ENCODE measurements around the gene MXD4. TPM values are rescaled to one million over a fixed set of nuclear protein-coding genes. Genes with fewer than 3 reads are reported as not detected.

The MXD4 gene
- total and polyA plus RNA-seq, 4 donors = 22.4 to 101 (median 74.6) TPM

- no peaks in the 10 kb centered on the region for H3K9me3 ChIP-seq (ENCODE audit: control insufficient read depth, insufficient read depth, low read length)
- H3K4me1 ChIP-seq (ENCODE audit: control insufficient read depth, insufficient read depth, low read length) = peaks cover 4% of the 10 kb centered on the region
- 69% methylated on average over 22 of the region's 27 CpGs for WGBS (ENCODE audit: insufficient coverage)
- H3K27ac ChIP-seq (ENCODE audit: low read depth, low read length) = no peak overlapping the region
- peaks cover 23% of the 10 kb centered on the region for H3K36me3 ChIP-seq (ENCODE audit: control insufficient read depth, insufficient read depth, low read length)
- DNase-seq (ENCODE audit: low read depth in 4 of 6, low spot score in 6 of 6) = no peak
- no peak overlapping the region for H3K4me3 ChIP-seq (ENCODE audit: low read depth, low read length)
- no peaks in the 10 kb centered on the region for H3K27me3 ChIP-seq (ENCODE audit: control insufficient read depth, insufficient read depth, low read length)
Measured at GRCh38 chr4:2285613-2286381, 23.9 kb upstream of the MXD4 start.

- no peaks in the 10 kb centered on the region for H3K9me3 ChIP-seq (ENCODE audit: control insufficient read depth, insufficient read depth, low read length)
- peaks cover 4% of the 10 kb centered on the region for H3K4me1 ChIP-seq (ENCODE audit: control insufficient read depth, insufficient read depth, low read length)
- H3K27me3 ChIP-seq (ENCODE audit: control insufficient read depth, insufficient read depth, low read length) = no peaks in the 10 kb centered on the region
- no peak overlapping the region for H3K27ac ChIP-seq (ENCODE audit: low read depth, low read length)
- 87% methylated on average over 15 of the region's 15 CpGs for WGBS (ENCODE audit: insufficient coverage)
- H3K4me3 ChIP-seq (ENCODE audit: low read depth, low read length) = no peak overlapping the region
- no peak for DNase-seq (ENCODE audit: low read depth in 4 of 6, low spot score in 6 of 6)
- peaks cover 23% of the 10 kb centered on the region for H3K36me3 ChIP-seq (ENCODE audit: control insufficient read depth, insufficient read depth, low read length)
Measured at GRCh38 chr4:2284934-2285612, 23.2 kb upstream of the MXD4 start.

- Histone ChIP-seq H3K9me3 (ENCODE audit: control insufficient read depth, insufficient read depth, low read length) (no peaks in the 10 kb centered on the region), H3K4me3 (ENCODE audit: low read depth, low read length) (no peak overlapping the region), H3K36me3 (ENCODE audit: control insufficient read depth, insufficient read depth, low read length) (peaks cover 16% of the 10 kb centered on the region), H3K27me3 (ENCODE audit: control insufficient read depth, insufficient read depth, low read length) (no peaks in the 10 kb centered on the region), H3K4me1 (ENCODE audit: control insufficient read depth, insufficient read depth, low read length) (peaks cover 4% of the 10 kb centered on the region), H3K27ac (ENCODE audit: low read depth, low read length) (no peak overlapping the region)
- WGBS (ENCODE audit: insufficient coverage) = 94% methylated on average over 17 of the region's 23 CpGs
- DNase-seq (ENCODE audit: low read depth in 4 of 6, low spot score in 6 of 6) = no peak
Measured at GRCh38 chr4:2284161-2284933, 22.4 kb upstream of the MXD4 start.

GRCh38 chr4:2283199-2283711 lies 21.3 kb upstream of the MXD4 start:
- no peak for DNase-seq (ENCODE audit: low read depth in 4 of 6, low spot score in 6 of 6)
- WGBS (ENCODE audit: insufficient coverage) = 98% methylated on average over 3 of the region's 3 CpGs
- Histone ChIP-seq H3K4me3 (ENCODE audit: low read depth, low read length) (no peak overlapping the region), H3K9me3 (ENCODE audit: control insufficient read depth, insufficient read depth, low read length) (no peaks in the 10 kb centered on the region), H3K36me3 (ENCODE audit: control insufficient read depth, insufficient read depth, low read length) (peaks cover 13% of the 10 kb centered on the region), H3K27me3 (ENCODE audit: control insufficient read depth, insufficient read depth, low read length) (no peaks in the 10 kb centered on the region), H3K4me1 (ENCODE audit: control insufficient read depth, insufficient read depth, low read length) (peaks cover 4% of the 10 kb centered on the region), H3K27ac (ENCODE audit: low read depth, low read length) (no peak overlapping the region)

GRCh38 chr4:2281575-2282343 lies 19.9 kb upstream of the MXD4 start:
- H3K27me3 ChIP-seq (ENCODE audit: control insufficient read depth, insufficient read depth, low read length) = no peaks in the 10 kb centered on the region
- no peak overlapping the region for H3K4me3 ChIP-seq (ENCODE audit: low read depth, low read length)
- H3K9me3 ChIP-seq (ENCODE audit: control insufficient read depth, insufficient read depth, low read length) = no peaks in the 10 kb centered on the region
- no peak overlapping the region for H3K27ac ChIP-seq (ENCODE audit: low read depth, low read length)
- peaks cover 12% of the 10 kb centered on the region for H3K36me3 ChIP-seq (ENCODE audit: control insufficient read depth, insufficient read depth, low read length)
- H3K4me1 ChIP-seq (ENCODE audit: control insufficient read depth, insufficient read depth, low read length) = peaks cover 4% of the 10 kb centered on the region
- WGBS (ENCODE audit: insufficient coverage) = 81% methylated on average over 10 of the region's 10 CpGs
- no peak for DNase-seq (ENCODE audit: low read depth in 4 of 6, low spot score in 6 of 6)

GRCh38 chr4:2280531-2281300 lies 18.8 kb upstream of the MXD4 start:
- Histone ChIP-seq H3K4me1 (ENCODE audit: control insufficient read depth, insufficient read depth, low read length) (peaks cover under 1% of the 10 kb centered on the region), H3K9me3 (ENCODE audit: control insufficient read depth, insufficient read depth, low read length) (no peaks in the 10 kb centered on the region), H3K27me3 (ENCODE audit: control insufficient read depth, insufficient read depth, low read length) (no peaks in the 10 kb centered on the region), H3K36me3 (ENCODE audit: control insufficient read depth, insufficient read depth, low read length) (peaks cover 10% of the 10 kb centered on the region), H3K4me3 (ENCODE audit: low read depth, low read length) (no peak overlapping the region), H3K27ac (ENCODE audit: low read depth, low read length) (no peak overlapping the region)
- no peak for DNase-seq (ENCODE audit: low read depth in 4 of 6, low spot score in 6 of 6)
- WGBS (ENCODE audit: insufficient coverage) = 87% methylated on average over 7 of the region's 13 CpGs

GRCh38 chr4:2277956-2278355 lies 16.0 kb upstream of the MXD4 start:
- DNase-seq (ENCODE audit: low read depth in 4 of 6, low spot score in 6 of 6) = no peak
- H3K27me3 ChIP-seq (ENCODE audit: control insufficient read depth, insufficient read depth, low read length) = no peaks in the 10 kb centered on the region
- 86% methylated on average over 8 of the region's 9 CpGs for WGBS (ENCODE audit: insufficient coverage)
- H3K9me3 ChIP-seq (ENCODE audit: control insufficient read depth, insufficient read depth, low read length) = no peaks in the 10 kb centered on the region
- H3K4me1 ChIP-seq (ENCODE audit: control insufficient read depth, insufficient read depth, low read length) = no peaks in the 10 kb centered on the region
- H3K36me3 ChIP-seq (ENCODE audit: control insufficient read depth, insufficient read depth, low read length) = peaks cover 12% of the 10 kb centered on the region
- no peak overlapping the region for H3K27ac ChIP-seq (ENCODE audit: low read depth, low read length)
- no peak overlapping the region for H3K4me3 ChIP-seq (ENCODE audit: low read depth, low read length)

- Histone ChIP-seq H3K27ac (ENCODE audit: low read depth, low read length) (no peak overlapping the region), H3K9me3 (ENCODE audit: control insufficient read depth, insufficient read depth, low read length) (no peaks in the 10 kb centered on the region), H3K4me1 (ENCODE audit: control insufficient read depth, insufficient read depth, low read length) (no peaks in the 10 kb centered on the region), H3K27me3 (ENCODE audit: control insufficient read depth, insufficient read depth, low read length) (no peaks in the 10 kb centered on the region), H3K4me3 (ENCODE audit: low read depth, low read length) (no peak overlapping the region), H3K36me3 (ENCODE audit: control insufficient read depth, insufficient read depth, low read length) (peaks cover 24% of the 10 kb centered on the region)
- DNase-seq (ENCODE audit: low read depth in 4 of 6, low spot score in 6 of 6) = no peak
- 96% methylated on average over 21 of the region's 30 CpGs for WGBS (ENCODE audit: insufficient coverage)
Measured at GRCh38 chr4:2276581-2277325, 14.8 kb upstream of the MXD4 start.

All from spinal cord (tissue), 10 donors.